HCT116 (cell line): ENCODE results near the gene RAB31. TPM values are rescaled to one million over a fixed set of nuclear protein-coding genes. Genes with fewer than 3 reads are reported as not detected.

Source experiments
- ATAC-seq: fragments of 200-7000 bp; cut with Tn5 transposase; 2 replicates; pipeline ENCODE4 v1.9.1; 2020; ENCODE audit warnings: mild to moderate bottlenecking, moderate library complexity
- BruUV-seq: library from RNA; stranded (reverse); fragments of 400-500 nt; replicated peaks from 2 replicates; lab custom pipeline; 2021; lab: Mats Ljungman, UMichigan
- CTCF ChIA-PET: fragments of 300-600 bp; sonication (Branson Sonifier 250); formaldehyde crosslinking; loops from one replicate; lab custom pipeline; 2021; ENCODE audit warnings: antibody characterized with exemption; lab: Charles Lee
- POLR2A ChIA-PET: fragments of 300-600, 350-600 bp; sonication (Branson Sonifier 250); formaldehyde crosslinking; loops from one replicate; lab custom pipeline; 2021; ENCODE audit warnings: antibody characterized with exemption; lab: Charles Lee
- RAD21 ChIA-PET, 2 experiments: fragments of 300-600 bp; sonication (Branson Sonifier 250); formaldehyde crosslinking; loops; one replicate each; lab custom pipeline; 2023; ENCODE audit warnings: low total read pairs in 2 of 2; ENCODE audit not compliant: uncharacterized antibody in 2 of 2, unreplicated experiment in 2 of 2, low non-redundant PET in 1 of 2; lab: Charles Lee
- DNase-seq: peaks from one replicate; pipeline ENCODE4 v3.0.0-alpha.2; 2010; ENCODE audit warnings: low read depth, low spot score
- H2AFZ ChIP-seq: fragments of 200-600 bp; shearing (Covaris generic), sonication (generic); 2 replicates; pipeline ENCODE4 v1.6.1; 2017; ENCODE audit warnings: low read depth, mixed run types, mixed read lengths, antibody characterized with exemption, low read length; ENCODE audit not compliant: poor library complexity, severe bottlenecking
- H3K27ac ChIP-seq: 2 replicates; pipeline ENCODE4 v1.5.1; 2012; ENCODE audit warnings: low read depth, low read length
- H3K27me3 ChIP-seq: fragments of 200-600 bp; sonication (generic); 2 replicates; pipeline ENCODE4 v1.6.1; 2016; ENCODE audit warnings: mixed run types, low read length, mixed read lengths; ENCODE audit not compliant: insufficient read depth
- H3K36me3 ChIP-seq, 2 experiments: fragments of 200-500 bp in 1 of 2; fragments of 200-600 bp in 1 of 2; sonication (Bioruptor generic) in 1 of 2; sonication (generic) in 1 of 2; 2 replicates each; pipeline versions ENCODE4 v1.5.1 to v1.6.1; 2014 to 2016; ENCODE audit warnings: low read length in 2 of 2, inconsistent platforms in 1 of 2, mixed read lengths in 1 of 2, mixed run types in 1 of 2; ENCODE audit not compliant: insufficient read depth in 2 of 2, control insufficient read depth in 1 of 2
- H3K4me1 ChIP-seq, 2 experiments: fragments of 200-600 bp in 1 of 2; sonication (generic) in 1 of 2; 2 replicates each; pipeline versions ENCODE4 v1.5.1 to v1.6.1; 2012 to 2017; ENCODE audit warnings: low read length in 2 of 2, inconsistent platforms in 1 of 2, mild to moderate bottlenecking in 1 of 2, mixed read lengths in 1 of 2, mixed run types in 1 of 2, moderate library complexity in 1 of 2; ENCODE audit not compliant: insufficient read depth in 2 of 2, control insufficient read depth in 1 of 2
- H3K4me2 ChIP-seq: fragments of 200-600 bp; sonication (generic); 2 replicates; pipeline ENCODE4 v1.6.1; 2017; ENCODE audit warnings: mixed run types, low read length, mixed read lengths
- H3K4me3 ChIP-seq, 2 experiments: fragments of 200-600 bp in 1 of 2; sonication (generic) in 1 of 2; replicated peaks in 1 of 2; 2 replicates each; pipeline ENCODE4 v1.5.1; 2011 to 2016; ENCODE audit warnings: low read length in 2 of 2, control low read depth in 1 of 2, low read depth in 1 of 2, mild to moderate bottlenecking in 1 of 2, mixed read lengths in 1 of 2, mixed run types in 1 of 2
- H3K79me2 ChIP-seq: fragments of 200-600 bp; sonication (generic); 2 replicates; pipeline ENCODE4 v1.6.1; 2017; ENCODE audit warnings: mild to moderate bottlenecking, mixed run types, low read length, moderate library complexity, mixed read lengths; ENCODE audit not compliant: insufficient read depth
- H3K9ac ChIP-seq: fragments of 200-600 bp; sonication (generic); 2 replicates; pipeline ENCODE4 v1.6.1; 2016; ENCODE audit warnings: low read length, mixed read lengths
- H3K9me2 ChIP-seq: fragments of 200-600 bp; sonication (generic), shearing (Covaris generic); 2 replicates; pipeline ENCODE4 v1.6.1; 2017; ENCODE audit warnings: mixed run types, mild to moderate bottlenecking, moderate library complexity; ENCODE audit not compliant: insufficient read depth
- H3K9me3 ChIP-seq, 2 experiments: fragments of 200-500 bp in 1 of 2; fragments of 200-600 bp in 1 of 2; sonication (Bioruptor generic) in 1 of 2; sonication (generic) in 1 of 2; 2 replicates each; pipeline ENCODE4 v1.6.1; 2014 to 2017; ENCODE audit warnings: low read length in 2 of 2, mixed read lengths in 2 of 2, inconsistent platforms in 1 of 2, low read depth in 1 of 2, mild to moderate bottlenecking in 1 of 2, mixed run types in 1 of 2, moderate library complexity in 1 of 2; ENCODE audit not compliant: control insufficient read depth in 1 of 2, insufficient read depth in 1 of 2
- H4K20me1 ChIP-seq: fragments of 200-600 bp; sonication (generic), shearing (Covaris generic); 2 replicates; pipeline ENCODE4 v1.6.1; 2017; ENCODE audit warnings: mixed run types, mild to moderate bottlenecking, moderate library complexity; ENCODE audit not compliant: insufficient read depth
- CBX3 ChIP-seq: IDR thresholded peaks from 2 replicates; pipeline ENCODE4 v1.6.1; 2012; ENCODE audit warnings: low read depth
- EGR1 ChIP-seq: IDR thresholded peaks from 2 replicates; pipeline ENCODE4 v1.6.1; 2012; ENCODE audit warnings: low read depth
- FOSL1 ChIP-seq: IDR thresholded peaks from 2 replicates; pipeline ENCODE4 v1.6.1; 2012; ENCODE audit warnings: low read depth
- RAD21 ChIP-seq: IDR thresholded peaks from 2 replicates; pipeline ENCODE4 v1.6.1; 2012; ENCODE audit warnings: low read depth, mild to moderate bottlenecking
- SIN3A ChIP-seq: IDR thresholded peaks from 2 replicates; pipeline ENCODE4 v1.6.1; 2012; ENCODE audit warnings: low read depth
- SP1 ChIP-seq: IDR thresholded peaks from 2 replicates; pipeline ENCODE4 v1.6.1; 2012; ENCODE audit warnings: low read depth
- TCF7L2 ChIP-seq: IDR thresholded peaks from 2 replicates; pipeline ENCODE4 v1.7.0; 2011; ENCODE audit warnings: borderline replicate concordance, inconsistent platforms; ENCODE audit not compliant: insufficient read depth, insufficient read length; ENCODE audit errors: extremely low read depth
- YY1 ChIP-seq: IDR thresholded peaks from 2 replicates; pipeline ENCODE4 v1.6.1; 2011; ENCODE audit warnings: low read length, low read depth, moderate library complexity, mild to moderate bottlenecking; ENCODE audit not compliant: insufficient replicate concordance; ENCODE audit errors: extremely low read depth
- ZFX ChIP-seq: fragments of 450-650 bp; IDR thresholded peaks from 2 replicates; pipeline ENCODE4 v1.6.1; 2017
- ZNF274 ChIP-seq: fragments of 200-500 bp; sonication (Bioruptor generic); IDR thresholded peaks from 2 replicates; pipeline ENCODE4 v1.6.1; 2014; ENCODE audit warnings: mild to moderate bottlenecking, low read depth, low read length, inconsistent platforms
- intact Hi-C: fragments of 100-400 bp; cut with micrococcal nuclease; formaldehyde crosslinking; loops from 2 replicates; pipeline ENCODE4 v1.10.0; 2022
- total RNA-seq: library from RNA; stranded (reverse); gene quantifications from one replicate; pipeline ENCODE4 v1.2.1, GENCODE V29; 2021; ENCODE audit not compliant: unreplicated experiment
- TF ChIP-seq, protein P1 (sequence below): IDR thresholded peaks from 2 replicates; pipeline ENCODE4 v1.6.1; 2012; ENCODE audit warnings: low read depth
- TF ChIP-seq, protein P2 (sequence below), 3 experiments: fragments of 200-600 bp in 1 of 3; sonication (generic) in 1 of 3; IDR thresholded peaks in 2 of 3; conservative IDR thresholded peaks in 1 of 3; 2 replicates each; pipeline ENCODE4 v1.5.1; 2012 to 2017; ENCODE audit warnings: low read depth in 2 of 3, low read length in 2 of 3, antibody characterized with exemption in 1 of 3, borderline replicate concordance in 1 of 3, control low read depth in 1 of 3, mild to moderate bottlenecking in 1 of 3, mixed read lengths in 1 of 3, mixed run types in 1 of 3, moderate library complexity in 1 of 3; ENCODE audit not compliant: insufficient read depth in 1 of 3
- TF ChIP-seq, protein P3 (sequence below): IDR thresholded peaks from 2 replicates; pipeline ENCODE4 v1.6.1; 2012
- TF ChIP-seq, protein P4 (sequence below): IDR thresholded peaks from 2 replicates; pipeline ENCODE4 v1.6.1; 2011; ENCODE audit warnings: mild to moderate bottlenecking, low read length, moderate library complexity; ENCODE audit not compliant: insufficient replicate concordance; ENCODE audit errors: extremely low read depth
- TF ChIP-seq, protein P5 (sequence below): IDR thresholded peaks from 2 replicates; pipeline ENCODE4 v1.6.1; 2012

Gene RAB31
- total RNA-seq, 1 experiment from 2014 or later, result 46.9 TPM

DNA sequence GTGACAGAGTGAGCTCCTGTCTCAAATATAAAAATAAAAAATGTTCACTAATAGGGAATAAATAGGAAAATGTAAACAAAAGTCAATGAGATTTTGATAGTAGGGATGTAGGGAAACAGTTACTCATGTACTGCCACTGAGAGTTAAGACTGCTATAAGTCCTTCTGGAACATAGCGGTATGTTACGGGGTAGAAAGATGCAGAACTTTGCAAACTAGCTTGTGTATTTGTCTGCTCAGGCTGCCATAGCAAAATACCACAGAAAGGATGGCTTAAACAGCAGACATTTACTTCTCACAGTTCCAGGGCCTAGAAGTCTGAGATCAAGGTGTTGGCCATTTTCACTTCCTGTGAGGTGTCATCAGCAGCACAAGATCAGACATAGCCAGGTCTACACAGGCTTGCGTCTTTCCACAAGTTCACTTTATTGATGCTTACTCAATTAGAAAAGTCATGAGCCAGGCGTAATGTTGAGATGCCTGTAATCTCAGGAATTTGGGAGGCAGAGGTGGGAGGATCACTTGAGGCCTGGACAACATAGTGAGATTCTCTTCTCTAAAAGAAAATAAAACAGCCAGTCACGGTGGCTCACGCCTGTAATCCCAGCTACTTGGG, 186.5 kb downstream of the RAB31 start:
- DNase-seq, result no peak
- no peak for TF ChIP-seq FOSL1
- TF ChIP-seq ZFX, result no peak; the same call in 1 of the 2 replicates
- TF ChIP-seq, protein P1, sequence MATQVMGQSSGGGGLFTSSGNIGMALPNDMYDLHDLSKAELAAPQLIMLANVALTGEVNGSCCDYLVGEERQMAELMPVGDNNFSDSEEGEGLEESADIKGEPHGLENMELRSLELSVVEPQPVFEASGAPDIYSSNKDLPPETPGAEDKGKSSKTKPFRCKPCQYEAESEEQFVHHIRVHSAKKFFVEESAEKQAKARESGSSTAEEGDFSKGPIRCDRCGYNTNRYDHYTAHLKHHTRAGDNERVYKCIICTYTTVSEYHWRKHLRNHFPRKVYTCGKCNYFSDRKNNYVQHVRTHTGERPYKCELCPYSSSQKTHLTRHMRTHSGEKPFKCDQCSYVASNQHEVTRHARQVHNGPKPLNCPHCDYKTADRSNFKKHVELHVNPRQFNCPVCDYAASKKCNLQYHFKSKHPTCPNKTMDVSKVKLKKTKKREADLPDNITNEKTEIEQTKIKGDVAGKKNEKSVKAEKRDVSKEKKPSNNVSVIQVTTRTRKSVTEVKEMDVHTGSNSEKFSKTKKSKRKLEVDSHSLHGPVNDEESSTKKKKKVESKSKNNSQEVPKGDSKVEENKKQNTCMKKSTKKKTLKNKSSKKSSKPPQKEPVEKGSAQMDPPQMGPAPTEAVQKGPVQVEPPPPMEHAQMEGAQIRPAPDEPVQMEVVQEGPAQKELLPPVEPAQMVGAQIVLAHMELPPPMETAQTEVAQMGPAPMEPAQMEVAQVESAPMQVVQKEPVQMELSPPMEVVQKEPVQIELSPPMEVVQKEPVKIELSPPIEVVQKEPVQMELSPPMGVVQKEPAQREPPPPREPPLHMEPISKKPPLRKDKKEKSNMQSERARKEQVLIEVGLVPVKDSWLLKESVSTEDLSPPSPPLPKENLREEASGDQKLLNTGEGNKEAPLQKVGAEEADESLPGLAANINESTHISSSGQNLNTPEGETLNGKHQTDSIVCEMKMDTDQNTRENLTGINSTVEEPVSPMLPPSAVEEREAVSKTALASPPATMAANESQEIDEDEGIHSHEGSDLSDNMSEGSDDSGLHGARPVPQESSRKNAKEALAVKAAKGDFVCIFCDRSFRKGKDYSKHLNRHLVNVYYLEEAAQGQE, result no peak
- no peak for TF ChIP-seq TCF7L2
- TF ChIP-seq EGR1, result no peak
- TF ChIP-seq SIN3A, result no peak
- TF ChIP-seq YY1, result no peak
- TF ChIP-seq, protein P2, sequence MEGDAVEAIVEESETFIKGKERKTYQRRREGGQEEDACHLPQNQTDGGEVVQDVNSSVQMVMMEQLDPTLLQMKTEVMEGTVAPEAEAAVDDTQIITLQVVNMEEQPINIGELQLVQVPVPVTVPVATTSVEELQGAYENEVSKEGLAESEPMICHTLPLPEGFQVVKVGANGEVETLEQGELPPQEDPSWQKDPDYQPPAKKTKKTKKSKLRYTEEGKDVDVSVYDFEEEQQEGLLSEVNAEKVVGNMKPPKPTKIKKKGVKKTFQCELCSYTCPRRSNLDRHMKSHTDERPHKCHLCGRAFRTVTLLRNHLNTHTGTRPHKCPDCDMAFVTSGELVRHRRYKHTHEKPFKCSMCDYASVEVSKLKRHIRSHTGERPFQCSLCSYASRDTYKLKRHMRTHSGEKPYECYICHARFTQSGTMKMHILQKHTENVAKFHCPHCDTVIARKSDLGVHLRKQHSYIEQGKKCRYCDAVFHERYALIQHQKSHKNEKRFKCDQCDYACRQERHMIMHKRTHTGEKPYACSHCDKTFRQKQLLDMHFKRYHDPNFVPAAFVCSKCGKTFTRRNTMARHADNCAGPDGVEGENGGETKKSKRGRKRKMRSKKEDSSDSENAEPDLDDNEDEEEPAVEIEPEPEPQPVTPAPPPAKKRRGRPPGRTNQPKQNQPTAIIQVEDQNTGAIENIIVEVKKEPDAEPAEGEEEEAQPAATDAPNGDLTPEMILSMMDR (IDR thresholded peaks at IDR 0.05 in 2 of 3, conservative IDR thresholded peaks at IDR 0.05 in 1 of 3; ENCODE audit: borderline replicate concordance in 1 of 3, insufficient read depth in 1 of 3, low read depth in 2 of 3, low read length in 2 of 3), result no peak
- no peak for TF ChIP-seq SP1
- TF ChIP-seq, protein P3, sequence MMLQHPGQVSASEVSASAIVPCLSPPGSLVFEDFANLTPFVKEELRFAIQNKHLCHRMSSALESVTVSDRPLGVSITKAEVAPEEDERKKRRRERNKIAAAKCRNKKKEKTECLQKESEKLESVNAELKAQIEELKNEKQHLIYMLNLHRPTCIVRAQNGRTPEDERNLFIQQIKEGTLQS, result no peak
- TF ChIP-seq RAD21, result no peak
- TF ChIP-seq, protein P4, sequence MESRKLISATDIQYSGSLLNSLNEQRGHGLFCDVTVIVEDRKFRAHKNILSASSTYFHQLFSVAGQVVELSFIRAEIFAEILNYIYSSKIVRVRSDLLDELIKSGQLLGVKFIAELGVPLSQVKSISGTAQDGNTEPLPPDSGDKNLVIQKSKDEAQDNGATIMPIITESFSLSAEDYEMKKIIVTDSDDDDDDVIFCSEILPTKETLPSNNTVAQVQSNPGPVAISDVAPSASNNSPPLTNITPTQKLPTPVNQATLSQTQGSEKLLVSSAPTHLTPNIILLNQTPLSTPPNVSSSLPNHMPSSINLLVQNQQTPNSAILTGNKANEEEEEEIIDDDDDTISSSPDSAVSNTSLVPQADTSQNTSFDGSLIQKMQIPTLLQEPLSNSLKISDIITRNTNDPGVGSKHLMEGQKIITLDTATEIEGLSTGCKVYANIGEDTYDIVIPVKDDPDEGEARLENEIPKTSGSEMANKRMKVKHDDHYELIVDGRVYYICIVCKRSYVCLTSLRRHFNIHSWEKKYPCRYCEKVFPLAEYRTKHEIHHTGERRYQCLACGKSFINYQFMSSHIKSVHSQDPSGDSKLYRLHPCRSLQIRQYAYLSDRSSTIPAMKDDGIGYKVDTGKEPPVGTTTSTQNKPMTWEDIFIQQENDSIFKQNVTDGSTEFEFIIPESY, result no peak
- TF ChIP-seq ZNF274, result no peak
- TF ChIP-seq CBX3, result no peak
- TF ChIP-seq, protein P5, sequence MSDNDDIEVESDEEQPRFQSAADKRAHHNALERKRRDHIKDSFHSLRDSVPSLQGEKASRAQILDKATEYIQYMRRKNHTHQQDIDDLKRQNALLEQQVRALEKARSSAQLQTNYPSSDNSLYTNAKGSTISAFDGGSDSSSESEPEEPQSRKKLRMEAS, result no peak
- no peaks in the 10 kb centered on the region for H3K9me2 ChIP-seq
- H3K79me2 ChIP-seq, result no peaks in the 10 kb centered on the region
- no TSS peak for BruUV-seq
- no peaks in the 10 kb centered on the region for H3K9me3 ChIP-seq
- no peaks in the 10 kb centered on the region for H3K27me3 ChIP-seq
- no peak overlapping the region for H2AFZ ChIP-seq
- H3K27ac ChIP-seq, result no peak overlapping the region
- peaks cover 29 to 69% of the 10 kb centered on the region in 2 experiments for H3K4me1 ChIP-seq
- H4K20me1 ChIP-seq, result no peaks in the 10 kb centered on the region
- no peaks in the 10 kb centered on the region for H3K36me3 ChIP-seq
- ChIA-PET CTCF (no interaction called here), RAD21 (no interaction called here), POLR2A (no interaction called here)
- H3K4me3 ChIP-seq, result no peak overlapping the region
- H3K9ac ChIP-seq, result no peak overlapping the region
- intact Hi-C loops, result no loop called here
- no peak overlapping the region for H3K4me2 ChIP-seq
- ATAC-seq, result no peak
